Tibial nerve (tissue), 4 donors: Measurements from ENCODE around the gene SNX10. TPM values are rescaled to one million over a fixed set of nuclear protein-coding genes. Genes with fewer than 3 reads are reported as not detected.

ENCODE experiments used
- DNase-seq, 2 donors: peaks; one replicate each; pipeline ENCODE4 v3.0.0-alpha.2; 2019; ENCODE audit warnings: low spot score in 2 of 2
- H3K27ac ChIP-seq, 4 donors: fragments of 200-600 bp; sonication (generic) in 3 of 4; one replicate each; pipeline ENCODE4 v1.5.1; 2017 to 2019; ENCODE audit warnings: mild to moderate bottlenecking in 1 of 4
- H3K27me3 ChIP-seq, 2 donors: fragments of 200-600 bp; sonication (generic) in 1 of 2; one replicate each; pipeline versions ENCODE4 v1.5.1 to v1.6.0; 2017 to 2019
- H3K36me3 ChIP-seq, 3 donors: fragments of 200-600 bp; sonication (generic); one replicate each; pipeline ENCODE4 v1.5.1; 2018 to 2019
- H3K4me1 ChIP-seq, 4 donors: fragments of 200-600 bp; sonication (generic) in 3 of 4; one replicate each; pipeline ENCODE4 v1.5.1; 2017 to 2019
- H3K4me3 ChIP-seq, 4 donors: fragments of 200-600 bp; sonication (generic) in 3 of 4; one replicate each; pipeline ENCODE4 v1.5.1; 2017 to 2019; ENCODE audit warnings: mild to moderate bottlenecking in 1 of 4, moderate library complexity in 1 of 4
- H3K9me3 ChIP-seq, 4 donors: fragments of 200-600 bp; sonication (generic) in 3 of 4; one replicate each; pipeline ENCODE4 v1.5.1; 2017 to 2019
- EP300 ChIP-seq, 2 donors: sonication (generic); formaldehyde crosslinking; IDR thresholded peaks; one replicate each; pipeline ENCODE4 v1.6.1; 2017; ENCODE audit warnings: antibody characterized with exemption in 2 of 2, mild to moderate bottlenecking in 1 of 2
- POLR2A ChIP-seq, 2 donors: fragments of 450-650 bp; IDR thresholded peaks; one replicate each; pipeline ENCODE4 v1.6.1; 2017; ENCODE audit warnings: antibody characterized with exemption in 2 of 2, mild to moderate bottlenecking in 2 of 2, moderate library complexity in 2 of 2
- WGBS, 2 donors: methylation state at CpG; one replicate each; pipeline ENCODE4 v1.1.5; 2018; 5-methylcytosine and 5-hydroxymethylcytosine counted together
- total RNA-seq, 4 donors: library from RNA; depleted of rRNA; stranded (reverse); fragments of >200 nt; gene quantifications; one replicate each; pipeline ENCODE4 v1.1.0, GENCODE V29; 2016
- TF ChIP-seq, protein P1 (sequence below), 5 experiments: fragments of 200-600 bp in 3 of 5; fragments of 450-650 bp in 2 of 5; sonication (generic) in 3 of 5; IDR thresholded peaks; one replicate each; pipeline ENCODE4 v1.5.1; 2016 to 2019; ENCODE audit warnings: antibody characterized with exemption in 5 of 5, mild to moderate bottlenecking in 3 of 5, moderate library complexity in 2 of 5

Gene SNX10
- total RNA-seq, 4 donors from 2014 or later = 1.7 to 15.9 (median 2.5) TPM

- no peak overlapping the region for H3K4me3 ChIP-seq
- H3K27ac ChIP-seq = no peak overlapping the region
- H3K27me3 ChIP-seq = no peaks in the 10 kb centered on the region
- no peaks in the 10 kb centered on the region for H3K9me3 ChIP-seq
- WGBS, 2 donors = 78 to 88% methylated on average over 9 of the region's 9 CpGs
- TF ChIP-seq POLR2A (IDR thresholded peaks at IDR 0.05) = no peak
- TF ChIP-seq, protein P1, sequence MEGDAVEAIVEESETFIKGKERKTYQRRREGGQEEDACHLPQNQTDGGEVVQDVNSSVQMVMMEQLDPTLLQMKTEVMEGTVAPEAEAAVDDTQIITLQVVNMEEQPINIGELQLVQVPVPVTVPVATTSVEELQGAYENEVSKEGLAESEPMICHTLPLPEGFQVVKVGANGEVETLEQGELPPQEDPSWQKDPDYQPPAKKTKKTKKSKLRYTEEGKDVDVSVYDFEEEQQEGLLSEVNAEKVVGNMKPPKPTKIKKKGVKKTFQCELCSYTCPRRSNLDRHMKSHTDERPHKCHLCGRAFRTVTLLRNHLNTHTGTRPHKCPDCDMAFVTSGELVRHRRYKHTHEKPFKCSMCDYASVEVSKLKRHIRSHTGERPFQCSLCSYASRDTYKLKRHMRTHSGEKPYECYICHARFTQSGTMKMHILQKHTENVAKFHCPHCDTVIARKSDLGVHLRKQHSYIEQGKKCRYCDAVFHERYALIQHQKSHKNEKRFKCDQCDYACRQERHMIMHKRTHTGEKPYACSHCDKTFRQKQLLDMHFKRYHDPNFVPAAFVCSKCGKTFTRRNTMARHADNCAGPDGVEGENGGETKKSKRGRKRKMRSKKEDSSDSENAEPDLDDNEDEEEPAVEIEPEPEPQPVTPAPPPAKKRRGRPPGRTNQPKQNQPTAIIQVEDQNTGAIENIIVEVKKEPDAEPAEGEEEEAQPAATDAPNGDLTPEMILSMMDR (IDR thresholded peaks at IDR 0.05) = no peak
- TF ChIP-seq EP300 (IDR thresholded peaks at IDR 0.05) = no peak
- no peak for DNase-seq
- no peaks in the 10 kb centered on the region for H3K4me1 ChIP-seq
- H3K36me3 ChIP-seq = no peaks in the 10 kb centered on the region
Measured at GRCh38 chr7:26345202-26345601, 53.5 kb downstream of the SNX10 start.

DNA sequence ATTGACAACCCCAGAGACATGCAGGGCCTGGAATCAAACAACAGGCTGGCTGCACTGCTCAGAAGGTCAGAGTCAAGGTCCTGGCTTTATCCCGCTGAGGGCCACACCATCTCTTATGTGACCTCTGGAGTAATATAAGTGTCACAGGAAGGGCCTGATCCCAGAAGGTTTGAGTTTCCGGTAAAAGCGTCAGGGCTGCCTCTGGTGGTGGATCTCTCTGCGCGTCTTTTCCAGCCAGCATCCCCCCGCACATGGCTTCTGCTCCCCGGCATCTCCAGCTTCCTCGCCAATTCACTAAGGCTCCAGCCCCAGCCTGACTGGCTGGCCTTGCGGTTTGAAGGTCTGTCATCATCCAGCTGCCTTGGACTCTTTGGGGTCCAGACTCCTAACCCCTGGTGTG lies 54.2 kb downstream of the SNX10 start:
- WGBS, 2 donors = 85% methylated on average over 9 of the region's 9 CpGs
- TF ChIP-seq POLR2A (IDR thresholded peaks at IDR 0.05) = no peak
- no peak for TF ChIP-seq EP300 (IDR thresholded peaks at IDR 0.05)
- TF ChIP-seq, protein P1 (IDR thresholded peaks at IDR 0.05) = no peak
- Histone ChIP-seq H3K4me3 (no peak overlapping the region), H3K27me3 (no peaks in the 10 kb centered on the region), H3K9me3 (no peaks in the 10 kb centered on the region), H3K27ac (no peak overlapping the region), H3K36me3 (no peaks in the 10 kb centered on the region), H3K4me1 (no peaks in the 10 kb centered on the region)
- DNase-seq = no peak

DNA sequence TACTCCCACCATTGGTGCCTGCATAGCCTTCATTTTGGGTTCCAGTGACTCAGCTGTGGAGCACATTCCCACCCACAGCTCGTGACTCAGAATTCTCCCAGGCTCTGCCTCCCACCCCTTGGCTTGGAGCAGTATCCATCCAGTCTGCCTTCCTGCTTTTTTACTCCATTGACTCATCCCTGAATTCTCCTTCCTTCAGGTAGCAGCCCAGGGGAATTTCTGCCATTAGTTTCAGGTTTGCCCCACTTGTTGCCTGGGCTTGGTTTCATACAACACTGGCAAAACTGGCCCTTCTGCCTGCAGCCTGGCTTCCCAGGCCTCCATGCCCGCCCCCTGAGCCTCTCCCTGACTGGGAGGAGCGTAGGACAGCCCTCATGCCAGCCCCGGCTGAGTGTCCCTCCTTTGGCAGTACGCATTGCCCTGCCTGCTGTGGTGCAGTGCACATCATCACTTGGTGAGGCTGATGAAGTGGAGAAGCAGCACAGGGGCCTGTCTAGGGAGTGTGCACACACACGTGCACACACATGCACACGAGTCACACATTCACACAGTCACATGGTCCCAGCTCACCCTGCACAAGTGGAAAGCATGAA lies 55.0 kb downstream of the SNX10 start:
- no peak overlapping the region for H3K4me3 ChIP-seq
- H3K9me3 ChIP-seq = no peaks in the 10 kb centered on the region
- H3K4me1 ChIP-seq = no peaks in the 10 kb centered on the region
- TF ChIP-seq POLR2A (IDR thresholded peaks at IDR 0.05) (no peak), EP300 (IDR thresholded peaks at IDR 0.05) (no peak)
- TF ChIP-seq, protein P1 (IDR thresholded peaks at IDR 0.05) = no peak
- no peaks in the 10 kb centered on the region for H3K36me3 ChIP-seq
- no peak overlapping the region for H3K27ac ChIP-seq
- DNase-seq = no peak
- WGBS, 2 donors = 72 to 76% methylated on average over 7 of the region's 7 CpGs
- no peaks in the 10 kb centered on the region for H3K27me3 ChIP-seq

GRCh38 chr7:26348234-26348851 lies 56.7 kb downstream of the SNX10 start:
- no peaks in the 10 kb centered on the region for H3K9me3 ChIP-seq
- DNase-seq = no peak
- H3K4me1 ChIP-seq = no peaks in the 10 kb centered on the region
- H3K27ac ChIP-seq = no peak overlapping the region
- H3K36me3 ChIP-seq = no peaks in the 10 kb centered on the region
- H3K4me3 ChIP-seq = no peak overlapping the region
- no peak for TF ChIP-seq EP300 (IDR thresholded peaks at IDR 0.05)
- TF ChIP-seq, protein P1 (IDR thresholded peaks at IDR 0.05) = no peak
- no peak for TF ChIP-seq POLR2A (IDR thresholded peaks at IDR 0.05)
- 70 to 84% methylated on average over 10 of the region's 10 CpGs for WGBS, 2 donors
- H3K27me3 ChIP-seq = no peaks in the 10 kb centered on the region

GRCh38 chr7:26349005-26349915 lies 57.6 kb downstream of the SNX10 start:
- no peak for DNase-seq
- Histone ChIP-seq H3K4me3 (no peak overlapping the region), H3K27ac (no peak overlapping the region), H3K36me3 (no peaks in the 10 kb centered on the region), H3K27me3 (no peaks in the 10 kb centered on the region), H3K9me3 (no peaks in the 10 kb centered on the region), H3K4me1 (no peaks in the 10 kb centered on the region)
- WGBS, 2 donors = 75 to 77% methylated on average over 6 of the region's 6 CpGs
- TF ChIP-seq POLR2A (IDR thresholded peaks at IDR 0.05) (no peak), EP300 (IDR thresholded peaks at IDR 0.05) (no peak)
- TF ChIP-seq, protein P1 (IDR thresholded peaks at IDR 0.05) = no peak
